Measurements from ENCODE around the gene FAM227B.
"Not testable (repeated sequence)": the region's sequence is repeated elsewhere in the genome, so short reads cannot be mapped to it uniquely, and the experiment has no call there.

Gene FAM227B

GRCh38 chr15:49485401-49485800, 135.2 kb downstream of the FAM227B start:
- DNase-seq, result not testable (repeated sequence)

GRCh38 chr15:49478982-49479381, 141.6 kb downstream of the FAM227B start:
- DNase-seq, result not testable (repeated sequence)

GRCh38 chr15:49478021-49478420, 142.6 kb downstream of the FAM227B start:
- DNase-seq, result not testable (repeated sequence)

GRCh38 chr15:49473031-49473430, 147.6 kb downstream of the FAM227B start:
- DNase-seq, result no peak

- no peak for DNase-seq
Observed at GRCh38 chr15:49472338-49472737, 148.3 kb downstream of the FAM227B start.

GRCh38 chr15:49471733-49472132, 148.9 kb downstream of the FAM227B start:
- no peak for DNase-seq

GRCh38 chr15:49471248-49471647, 149.4 kb downstream of the FAM227B start:
- DNase-seq, result peak; percentile 32

- DNase-seq, result no peak
Observed at GRCh38 chr15:49468481-49468839, 152.2 kb downstream of the FAM227B start.

GRCh38 chr15:49467746-49468480, 152.7 kb downstream of the FAM227B start:
- no peak for DNase-seq

GRCh38 chr15:49466119-49466518, 154.5 kb downstream of the FAM227B start:
- DNase-seq, result no peak

GRCh38 chr15:49464522-49464921, 156.1 kb downstream of the FAM227B start:
- DNase-seq, result no peak

- DNase-seq, result no peak
Observed at GRCh38 chr15:49462232-49462844, 158.3 kb downstream of the FAM227B start.

GRCh38 chr15:49460411-49460941, 160.1 kb downstream of the FAM227B start:
- no peak for DNase-seq

- DNase-seq, result no peak
Observed at GRCh38 chr15:49458145-49458544, 162.5 kb downstream of the FAM227B start.

- DNase-seq, result no peak
Observed at GRCh38 chr15:49456166-49456565, 164.5 kb downstream of the FAM227B start.

- DNase-seq, result no peak
Observed at GRCh38 chr15:49452595-49452994, 168.0 kb downstream of the FAM227B start.

- DNase-seq, result no peak
Observed at GRCh38 chr15:49441816-49442215, 178.8 kb downstream of the FAM227B start.

- DNase-seq, result no peak
Observed at GRCh38 chr15:49441356-49441755, 179.3 kb downstream of the FAM227B start.

GRCh38 chr15:49439678-49440395, 180.8 kb downstream of the FAM227B start:
- no peak for DNase-seq

- DNase-seq, result no peak
Observed at GRCh38 chr15:49438962-49439631, 181.5 kb downstream of the FAM227B start.

GRCh38 chr15:49436751-49437150, 183.9 kb downstream of the FAM227B start:
- DNase-seq, result no peak

GRCh38 chr15:49435174-49435573, 185.4 kb downstream of the FAM227B start:
- no peak for DNase-seq

GRCh38 chr15:49430046-49430445, 190.6 kb downstream of the FAM227B start:
- DNase-seq, result no peak
